GM19099 (cell line): Measurements from ENCODE around the gene OASL.
A peak's percentile ranks its signal among the peaks of the same experiment; 100 is the strongest.

ENCODE experiments used
- POLR2A ChIP-seq: IDR thresholded peaks from 3 replicates; pipeline ENCODE4 v1.6.1; 2011; ENCODE audit warnings: low read depth; ENCODE audit not compliant: insufficient read length; ENCODE audit errors: extremely low read depth

OASL gene

GRCh38 chr12:121025442-121026226 is 13.4 kb downstream of the OASL start:
- no peak for TF ChIP-seq POLR2A

GRCh38 chr12:121023799-121024198 is 15.2 kb downstream of the OASL start:
- no peak for TF ChIP-seq POLR2A

GRCh38 chr12:121022713-121023112 is 16.3 kb downstream of the OASL start:
- TF ChIP-seq POLR2A: no peak

GRCh38 chr12:121021754-121022153 is 17.3 kb downstream of the OASL start:
- no peak for TF ChIP-seq POLR2A

GRCh38 chr12:121018860-121019617 is 20.0 kb downstream of the OASL start:
- no peak for TF ChIP-seq POLR2A

GRCh38 chr12:121017966-121018491 is 21.0 kb downstream of the OASL start:
- no peak for TF ChIP-seq POLR2A

GRCh38 chr12:121015825-121016766 is 22.9 kb downstream of the OASL start, which contains the start of gene C12orf43:
Gene C12orf43, minus strand, starts transcription at chr12:121016487. Its CDS starts 13 bp downstream, at chr12:121016474.
- peak; percentile 72 for TF ChIP-seq POLR2A

- TF ChIP-seq POLR2A: no peak
These were observed 25.3 kb downstream of the OASL start for GRCh38 chr12:121013715-121014114.

- no peak for TF ChIP-seq POLR2A
These were observed 27.2 kb downstream of the OASL start for GRCh38 chr12:121011820-121012219.

GRCh38 chr12:121010860-121011259 is 28.2 kb downstream of the OASL start:
- TF ChIP-seq POLR2A: no peak

GRCh38 chr12:121009741-121010140 is 29.3 kb downstream of the OASL start:
- no peak for TF ChIP-seq POLR2A

- no peak for TF ChIP-seq POLR2A
These were observed 30.5 kb downstream of the OASL start for GRCh38 chr12:121008347-121009098.

- TF ChIP-seq POLR2A: no peak
These were observed 33.7 kb downstream of the OASL start for GRCh38 chr12:121005346-121005815.

GRCh38 chr12:121004253-121004815 is 34.7 kb downstream of the OASL start:
- TF ChIP-seq POLR2A: no peak

GRCh38 chr12:121003650-121004049 is 35.4 kb downstream of the OASL start:
- no peak for TF ChIP-seq POLR2A
